Measurements from ENCODE around the gene ATG9B.
A peak's percentile ranks its signal among the peaks of the same experiment; 100 is the strongest.
"Not testable (repeated sequence)": the region's sequence is repeated elsewhere in the genome, so short reads cannot be mapped to it uniquely, and the experiment has no call there.

The ATG9B gene

DNA sequence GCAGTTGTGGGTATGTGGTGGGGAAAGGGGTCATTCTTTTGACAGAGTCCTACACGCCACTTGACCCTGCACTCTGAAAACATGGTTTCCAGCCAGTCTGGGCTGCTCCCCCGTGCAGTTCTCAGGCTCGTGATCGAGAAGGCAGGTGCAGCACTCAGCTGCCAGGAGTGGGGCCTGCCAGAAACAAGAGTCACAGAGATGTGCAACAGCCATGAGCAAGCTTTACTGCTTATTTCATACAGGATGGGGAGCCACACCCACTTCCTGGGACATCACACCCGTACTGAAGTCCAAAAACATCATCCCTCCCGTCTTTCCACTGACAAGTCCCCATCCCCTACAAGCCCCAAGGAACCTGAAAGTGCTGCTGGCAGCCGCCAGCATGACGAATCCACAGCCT lies 9.3 kb downstream of the ATG9B start:
- no peak for DNase-seq (ENCODE audit: low read depth)

DNA sequence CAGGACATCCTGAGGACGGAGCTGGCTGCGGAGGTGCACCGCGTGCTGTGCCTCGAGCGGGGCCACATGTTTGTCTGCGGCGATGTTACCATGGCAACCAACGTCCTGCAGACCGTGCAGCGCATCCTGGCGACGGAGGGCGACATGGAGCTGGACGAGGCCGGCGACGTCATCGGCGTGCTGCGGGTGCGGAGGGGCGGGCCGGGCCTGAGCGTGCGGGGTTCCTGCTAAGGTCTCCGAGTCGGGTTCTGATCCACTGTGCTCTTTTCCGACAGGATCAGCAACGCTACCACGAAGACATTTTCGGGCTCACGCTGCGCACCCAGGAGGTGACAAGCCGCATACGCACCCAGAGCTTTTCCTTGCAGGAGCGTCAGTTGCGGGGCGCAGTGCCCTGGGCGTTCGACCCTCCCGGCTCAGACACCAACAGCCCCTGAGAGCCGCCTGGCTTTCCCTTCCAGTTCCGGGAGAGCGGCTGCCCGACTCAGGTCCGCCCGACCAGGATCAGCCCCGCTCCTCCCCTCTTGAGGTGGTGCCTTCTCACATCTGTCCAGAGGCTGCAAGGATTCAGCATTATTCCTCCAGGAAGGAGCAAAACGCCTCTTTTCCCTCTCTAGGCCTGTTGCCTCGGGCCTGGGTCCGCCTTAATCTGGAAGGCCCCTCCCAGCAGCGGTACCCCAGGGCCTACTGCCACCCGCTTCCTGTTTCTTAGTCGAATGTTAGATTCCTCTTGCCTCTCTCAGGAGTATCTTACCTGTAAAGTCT lies 10.4 kb downstream of the ATG9B start:
- peak; percentile 98 for DNase-seq (ENCODE audit: low read depth)

- DNase-seq (ENCODE audit: low read depth): no peak
Observed at GRCh38 chr7:151013356-151013732, 10.9 kb downstream of the ATG9B start.

DNA sequence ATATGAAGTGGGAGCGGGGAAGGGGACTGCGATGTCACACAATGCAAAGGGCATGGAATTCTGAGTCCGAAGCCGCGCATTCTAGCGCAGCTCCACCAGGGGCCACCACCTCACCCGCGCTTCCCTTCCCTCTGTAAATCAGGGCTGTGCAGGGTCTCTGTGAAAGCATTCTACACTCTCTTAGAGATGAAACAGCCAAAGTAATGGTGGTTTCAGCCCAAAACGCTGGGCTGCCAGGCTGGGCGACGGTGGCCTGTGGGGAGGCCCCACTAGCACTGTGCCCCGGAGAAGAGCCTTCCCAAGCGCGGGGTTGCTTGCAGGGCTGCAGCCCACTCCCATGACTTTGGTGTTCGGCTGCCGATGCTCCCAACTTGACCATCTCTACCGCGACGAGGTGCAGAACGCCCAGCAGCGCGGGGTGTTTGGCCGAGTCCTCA lies 11.4 kb downstream of the ATG9B start:
- no peak for DNase-seq (ENCODE audit: low read depth)

DNA sequence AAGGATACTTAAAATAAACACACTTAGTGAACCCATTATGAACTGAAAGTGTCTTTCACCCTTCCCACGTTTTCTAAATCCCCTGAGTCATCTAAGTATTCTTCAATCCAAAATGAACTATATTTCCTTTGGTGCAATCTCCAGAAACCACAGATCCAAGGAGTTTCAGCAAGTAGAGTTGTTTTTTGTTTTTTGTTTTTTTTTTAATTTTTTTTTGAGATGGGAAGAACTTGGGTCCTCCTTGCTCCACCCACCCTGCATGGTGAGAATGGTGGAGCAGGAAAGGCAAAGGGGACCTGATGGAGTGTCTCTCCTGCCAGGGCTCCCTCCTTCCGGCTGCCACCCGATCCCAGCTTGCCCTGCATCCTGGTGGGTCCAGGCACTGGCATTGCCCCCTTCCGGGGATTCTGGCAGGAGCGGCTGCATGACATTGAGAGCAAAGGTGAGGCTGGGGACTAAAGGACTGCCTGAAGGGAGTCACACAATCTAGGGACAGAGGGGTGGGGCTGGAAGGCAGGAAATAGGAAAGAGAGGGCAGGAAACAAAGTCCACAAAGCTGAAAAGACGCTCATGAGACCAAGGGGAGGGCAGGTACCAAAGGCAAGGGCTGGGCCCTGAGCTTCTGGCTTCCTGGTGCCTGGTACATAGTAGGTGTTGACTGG lies 12.1 kb downstream of the ATG9B start:
- no peak for DNase-seq (ENCODE audit: low read depth)

GRCh38 chr7:151011616-151012015 lies 12.7 kb downstream of the ATG9B start:
- not testable (repeated sequence) for DNase-seq (ENCODE audit: low read depth)

DNA sequence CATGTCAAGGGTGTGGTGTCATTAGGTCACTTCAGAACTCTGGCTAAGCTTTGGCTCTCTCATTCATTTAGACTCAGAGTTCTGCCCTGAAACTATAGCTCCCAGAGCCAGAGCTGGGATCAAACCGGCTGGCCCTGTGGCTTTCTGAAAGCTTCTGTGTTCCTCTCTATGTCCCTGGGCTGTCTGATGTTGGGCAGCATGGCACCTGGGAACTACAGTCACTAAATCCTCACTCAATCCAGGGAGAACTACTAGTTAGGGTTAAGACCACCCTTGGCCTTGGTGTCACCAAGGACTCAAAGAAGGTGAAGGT lies 13.2 kb downstream of the ATG9B start:
- no peak for DNase-seq (ENCODE audit: low read depth)

- peak; percentile 37 for DNase-seq (ENCODE audit: low read depth)
Observed at GRCh38 chr7:151010307-151011096, 13.8 kb downstream of the ATG9B start.

GRCh38 chr7:151010037-151010306 lies 14.3 kb downstream of the ATG9B start:
- no peak for DNase-seq (ENCODE audit: low read depth)

GRCh38 chr7:151009327-151010036 lies 14.8 kb downstream of the ATG9B start:
- no peak for DNase-seq (ENCODE audit: low read depth)

- peak; percentile 75 for DNase-seq (ENCODE audit: low read depth)
Observed at GRCh38 chr7:151008511-151009323, 15.6 kb downstream of the ATG9B start.

DNA sequence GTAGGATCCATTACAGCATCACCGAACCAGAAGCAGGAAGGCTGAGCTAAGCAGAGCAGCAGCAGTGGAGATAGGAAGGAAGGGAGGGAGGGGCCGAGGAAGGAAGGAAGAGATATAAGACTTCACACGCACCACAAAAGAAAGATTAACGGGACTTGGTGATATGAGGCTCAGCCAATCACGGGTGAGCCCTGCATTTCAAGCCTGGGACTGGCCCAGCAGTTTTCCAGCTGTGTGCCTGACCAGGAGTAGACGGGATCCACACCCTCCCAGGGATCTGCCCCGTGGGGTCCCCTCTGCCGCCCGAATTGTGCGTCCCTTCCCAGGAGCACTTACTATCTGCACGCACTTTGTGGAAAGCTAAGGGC lies 16.2 kb downstream of the ATG9B start:
- peak; percentile 48 for DNase-seq (ENCODE audit: low read depth)

- DNase-seq (ENCODE audit: low read depth): no peak
Observed at GRCh38 chr7:151007469-151007898, 16.8 kb downstream of the ATG9B start.

DNA sequence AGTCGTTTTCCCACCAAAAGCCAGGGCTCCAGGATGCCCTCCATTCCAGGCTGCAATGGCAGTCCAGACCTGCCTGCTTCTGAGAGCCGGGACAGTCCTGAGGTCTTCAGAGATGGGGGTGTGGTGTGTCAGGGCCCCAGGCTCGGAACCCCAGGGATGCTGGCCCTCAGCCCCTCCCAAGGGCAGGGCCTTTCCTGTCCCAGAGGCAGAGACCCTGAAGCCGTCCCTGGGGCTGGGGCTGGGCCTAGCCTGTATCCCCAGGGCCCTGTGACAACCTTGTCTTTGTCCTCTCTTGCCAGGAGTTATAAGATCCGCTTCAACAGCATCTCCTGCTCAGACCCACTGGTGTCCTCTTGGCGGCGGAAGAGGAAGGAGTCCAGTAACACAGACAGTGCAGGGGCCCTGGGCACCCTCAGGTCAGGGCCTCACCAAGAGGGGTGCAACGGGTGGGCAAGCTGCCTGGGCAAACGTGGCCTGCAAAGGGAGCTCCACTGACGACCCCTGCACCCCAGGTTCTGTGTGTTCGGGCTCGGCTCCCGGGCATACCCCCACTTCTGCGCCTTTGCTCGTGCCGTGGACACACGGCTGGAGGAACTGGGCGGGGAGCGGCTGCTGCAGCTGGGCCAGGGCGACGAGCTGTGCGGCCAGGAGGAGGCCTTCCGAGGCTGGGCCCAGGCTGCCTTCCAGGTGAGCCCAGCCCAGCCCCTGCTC lies 17.5 kb downstream of the ATG9B start:
- no peak for DNase-seq (ENCODE audit: low read depth)

DNA sequence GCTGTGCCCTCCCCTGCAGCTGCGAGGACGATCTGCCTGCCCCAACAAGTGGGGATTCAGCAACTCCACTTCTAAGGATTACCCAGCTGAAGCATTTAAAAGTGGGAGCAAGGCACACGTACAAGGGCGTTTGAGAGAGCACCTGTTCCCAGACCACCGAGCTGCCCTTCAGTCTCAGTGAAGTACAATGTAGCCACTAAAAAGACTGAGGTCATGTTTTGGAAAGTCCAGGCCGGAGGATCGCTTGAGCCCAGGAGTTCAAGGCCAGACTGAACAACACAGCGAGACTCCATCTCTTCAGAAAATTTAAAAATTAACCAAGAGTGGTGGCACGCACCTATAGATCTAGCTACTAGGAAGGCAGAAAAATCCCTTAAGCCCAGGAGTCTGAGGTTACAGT lies 18.7 kb downstream of the ATG9B start:
- DNase-seq (ENCODE audit: low read depth): no peak

GRCh38 chr7:151003572-151003971 lies 20.7 kb downstream of the ATG9B start:
- DNase-seq (ENCODE audit: low read depth): no peak

DNA sequence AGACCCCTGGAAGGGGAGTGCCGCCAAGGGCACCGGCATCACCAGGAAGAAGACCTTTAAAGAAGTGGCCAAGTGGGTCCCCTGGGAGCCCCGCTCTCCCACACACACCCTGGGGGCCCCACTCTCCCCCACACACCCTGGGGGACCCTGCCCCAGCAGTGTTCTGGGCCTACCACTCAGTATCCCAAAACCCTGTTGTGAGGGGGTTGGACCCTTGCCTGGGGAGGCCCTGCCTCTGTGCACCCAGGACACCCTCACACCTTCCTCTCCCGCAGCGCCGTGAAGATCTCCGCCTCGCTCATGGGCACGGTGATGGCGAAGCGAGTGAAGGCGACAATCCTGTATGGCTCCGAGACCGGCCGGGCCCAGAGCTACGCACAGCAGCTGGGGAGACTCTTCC lies 22.7 kb downstream of the ATG9B start:
- no peak for DNase-seq (ENCODE audit: low read depth)

GRCh38 chr7:151000897-151001495 lies 23.3 kb downstream of the ATG9B start:
- no peak for DNase-seq (ENCODE audit: low read depth)

GRCh38 chr7:150999497-151000230 lies 24.6 kb downstream of the ATG9B start:
- DNase-seq (ENCODE audit: low read depth): no peak

- no peak for DNase-seq (ENCODE audit: low read depth)
Observed at GRCh38 chr7:150999001-150999400, 25.3 kb downstream of the ATG9B start.

Data from T-helper 22 cell (primary cell).